Measurements from ENCODE around the gene KLHL5. TPM values are rescaled to one million over a fixed set of nuclear protein-coding genes. Genes with fewer than 3 reads are reported as not detected.

KLHL5 gene
- total and polyA plus RNA-seq, 9 of the 15 experiments (the other 6 are each of a cell fraction or from before 2014, with no cell fraction given): 8.0 to 30.8 (median 22.1) TPM

- CTCF ChIA-PET (ENCODE audit: low intra/inter-chr PET ratio): no interaction called here
- H3K4me2 ChIP-seq (ENCODE audit: insufficient read depth, low read length): no peak overlapping the region
- H3K4me1 ChIP-seq (replicated peaks in 1 of 2; ENCODE audit: control insufficient read depth in 2 of 2, insufficient read depth in 2 of 2, low read length in 2 of 2): peaks cover 0 to 7% of the 10 kb centered on the region in 2 experiments; a peak in 1 of 5 replicates
- no peaks in the 10 kb centered on the region for H3K9me3 ChIP-seq (replicated peaks; ENCODE audit: control insufficient read depth, insufficient read depth, low read depth, low read length)
- no peak overlapping the region for H3K9ac ChIP-seq (ENCODE audit: insufficient read depth in 1 of 2, low read depth in 2 of 2, low read length in 2 of 2)
- no peak for ATAC-seq
- no peak for FAIRE-seq
- TF ChIP-seq ARNT (IDR thresholded peaks at IDR 0.05): no peak
- TF ChIP-seq EZH2 (IDR thresholded peaks at IDR 0.05; ENCODE audit: borderline replicate concordance, low read depth, low read length): no peak
- no peak for TF ChIP-seq NFIC (IDR thresholded peaks at IDR 0.05)
- TF ChIP-seq EWSR1 (IDR thresholded peaks at IDR 0.05; ENCODE audit: borderline replicate concordance, low read depth, partially characterized antibody): no peak
- no peak for TF ChIP-seq FOXA3 (CRISPR knock-in tag; conservative IDR thresholded peaks at IDR 0.05 in 1 of 2, IDR thresholded peaks at IDR 0.05 in 1 of 2)
- TF ChIP-seq ESRRB (CRISPR knock-in tag; IDR thresholded peaks at IDR 0.05; ENCODE audit: borderline replicate concordance): no peak
- no peak for TF ChIP-seq NBN (IDR thresholded peaks at IDR 0.05; ENCODE audit: low read depth)
- TF ChIP-seq XRCC5 (IDR thresholded peaks at IDR 0.05; ENCODE audit: low read depth, low read length): no peak
- TF ChIP-seq ZNF830 (CRISPR knock-in tag; IDR thresholded peaks at IDR 0.05): no peak
- no peak for TF ChIP-seq GTF2E2 (tag; IDR thresholded peaks at IDR 0.05)
- no peak for TF ChIP-seq MED1 (CRISPR knock-in tag; IDR thresholded peaks at IDR 0.05; ENCODE audit: borderline replicate concordance)
- TF ChIP-seq KDM1A (IDR thresholded peaks at IDR 0.05): no peak
- TF ChIP-seq TAF1 (IDR thresholded peaks at IDR 0.05; ENCODE audit: control insufficient read depth, extremely low read depth, insufficient read depth, low read length, severe bottlenecking): no peak
- BruUV-seq (replicated peaks): no TSS peak
- H3K9me1 ChIP-seq (ENCODE audit: control insufficient read depth, insufficient read depth, low read length): no peaks in the 10 kb centered on the region
- H3K27me3 ChIP-seq (ENCODE audit: control insufficient read depth in 2 of 2, insufficient read depth in 2 of 2, low read length in 2 of 2): no peaks in the 10 kb centered on the region
- no peaks in the 10 kb centered on the region for H3K79me2 ChIP-seq (ENCODE audit: control insufficient read depth, insufficient read depth, low read length)
- peak in 1 of 4 experiments; percentile 11 for DNase-seq (ENCODE audit: extremely low read depth in 1 of 4, low spot score in 3 of 4)
- no peak overlapping the region for H3K4me3 ChIP-seq
- intact Hi-C loops (cut with micrococcal nuclease): no loop called here
- no peaks in the 10 kb centered on the region for H4K20me1 ChIP-seq (replicated peaks; ENCODE audit: control insufficient read depth, insufficient read depth, low read length)
- no peak overlapping the region for H2AFZ ChIP-seq (ENCODE audit: low read depth, low read length)
- in situ Hi-C loops (cut with MboI): no loop called here
- POLR2A ChIA-PET: no interaction called here
- H3K27ac ChIP-seq (ENCODE audit: extremely low read depth, low read depth, low read length): no peak overlapping the region
- 50% methylated on average over 3 of the region's 3 CpGs for WGBS (ENCODE audit: insufficient coverage, low coverage, missing lambda C conversion rate)
- H3K36me3 ChIP-seq (ENCODE audit: control insufficient read depth, insufficient read depth, low read length): no peaks in the 10 kb centered on the region
Observed at GRCh38 chr4:39068907-39069306, 6.9 kb downstream of the KLHL5 start.
